Stomach (tissue), 9 donors: Measurements from ENCODE around the gene ZSWIM3. TPM values are rescaled to one million over a fixed set of nuclear protein-coding genes. Genes with fewer than 3 reads are reported as not detected.

Experiments used
- DNase-seq, 2 donors: peaks; one replicate each; pipeline versions ENCODE4 v3.0.0 to v3.0.0-alpha.2; 2013 to 2019
- H3K27ac ChIP-seq, 5 donors: fragments of 200-600 bp in 4 of 5; sonication (generic) in 4 of 5; one replicate each; pipeline ENCODE4 v1.5.1; 2013 to 2019; ENCODE audit warnings: mild to moderate bottlenecking in 1 of 5, moderate library complexity in 1 of 5
- H3K27me3 ChIP-seq, 3 donors: fragments of 200-600 bp; sonication (generic); one replicate each; pipeline ENCODE4 v1.5.1; 2017 to 2019; ENCODE audit warnings: mixed run types in 1 of 3
- H3K36me3 ChIP-seq, 4 donors: fragments of 200-600 bp; sonication (generic); 1 replicate in 3 of 4; 2 replicates in 1 of 4; pipeline ENCODE4 v1.5.1; 2016 to 2019
- H3K4me1 ChIP-seq, 4 donors: fragments of 200-600 bp; sonication (generic); one replicate each; pipeline ENCODE4 v1.5.1; 2016 to 2019
- H3K4me3 ChIP-seq, 4 donors: fragments of 200-600 bp; sonication (generic) in 3 of 4; one replicate each; pipeline ENCODE4 v1.5.1; 2016 to 2019; ENCODE audit warnings: mild to moderate bottlenecking in 1 of 4
- H3K9me3 ChIP-seq, 4 donors: fragments of 200-600 bp; sonication (generic); one replicate each; pipeline ENCODE4 v1.5.1; 2016 to 2019
- CTCF ChIP-seq, 7 experiments: fragments of 450-650 bp in 4 of 7; fragments of 200-600 bp in 3 of 7; sonication (generic) in 3 of 7; IDR thresholded peaks; one replicate each; pipeline ENCODE4 v1.5.1; 2016 to 2019; ENCODE audit warnings: antibody characterized with exemption in 7 of 7, control low read depth in 2 of 7, mild to moderate bottlenecking in 1 of 7
- EP300 ChIP-seq: sonication (generic); formaldehyde crosslinking; IDR thresholded peaks from one replicate; pipeline ENCODE4 v1.6.1; 2017; ENCODE audit warnings: antibody characterized with exemption
- POLR2A ChIP-seq, 4 donors: fragments of 450-650 bp; IDR thresholded peaks; one replicate each; pipeline ENCODE4 v1.6.1; 2016; ENCODE audit warnings: antibody characterized with exemption in 4 of 4, control low read depth in 2 of 4, mild to moderate bottlenecking in 1 of 4, moderate library complexity in 1 of 4
- POLR2AphosphoS5 ChIP-seq, 3 donors: sonication (generic); formaldehyde crosslinking; IDR thresholded peaks; one replicate each; pipeline ENCODE4 v1.6.1; 2016; ENCODE audit warnings: antibody characterized with exemption in 3 of 3
- WGBS, 5 donors: extraction: QIAGEN DNeasy Blood & Tissue Kit in 3 of 5; methylation state at CpG; one replicate each; pipeline versions ENCODE4 v1.1.5 to v1.1.7; 2013 to 2018; 5-methylcytosine and 5-hydroxymethylcytosine counted together
- intact Hi-C: fragments of 100-400 bp; cut with DNase I; formaldehyde crosslinking; loops from one replicate; pipeline ENCODE4 v1.15.1; 2023; ENCODE audit warnings: low total_unique reads
- polyA plus RNA-seq, 3 donors: library from polyadenylated mRNA; stranded (reverse); fragments of 200-250 nt; gene quantifications; one replicate each; pipeline ENCODE4 v1.2.3, GENCODE V29; 2013
- total RNA-seq, 5 donors: library from RNA; depleted of rRNA; stranded (reverse); fragments of >200 nt; gene quantifications; one replicate each; pipeline versions ENCODE4 v1.1.0 to v1.2.3, GENCODE V29; 2014 to 2016
- donor health status: healthy with polysubstance abuse.
- donor health status: Bipolar disorder and iron deficiency.
- donor health status: healthy.

Gene ZSWIM3
- total and polyA plus RNA-seq, 8 donors, result 0.87 to 2.3 (median 1.8) TPM; not detected in 1

GRCh38 chr20:45822857-45823256 is 34.6 kb upstream of the ZSWIM3 start:
- Histone ChIP-seq H3K36me3 (no peaks in the 10 kb centered on the region), H3K9me3 (no peaks in the 10 kb centered on the region), H3K27ac (no peak overlapping the region), H3K4me3 (peak overlapping the region in 2 of 4 donors; percentile 7 to 29), H3K27me3 (peaks cover 0 to 37% (median 22%) of the 10 kb centered on the region in 3 donors), H3K4me1 (peaks cover 17 to 48% (median 29%) of the 10 kb centered on the region in 4 donors)
- DNase-seq, result peak; percentile 54 to 82
- TF ChIP-seq CTCF (IDR thresholded peaks at IDR 0.05) (no peak), POLR2A (IDR thresholded peaks at IDR 0.05) (no peak), POLR2AphosphoS5 (IDR thresholded peaks at IDR 0.05) (no peak), EP300 (no peak)
- intact Hi-C loops, result no loop called here
- WGBS, 5 donors, result 5 to 13% (median 6%) methylated on average over 6 to 24 of the region's 24 CpGs

- H3K27ac ChIP-seq, result no peak overlapping the region
- no peaks in the 10 kb centered on the region for H3K9me3 ChIP-seq
- peak overlapping the region; percentile 23 to 39 (median 27) for H3K4me3 ChIP-seq
- DNase-seq, result peak; percentile 62 to 77
- intact Hi-C loops, result no loop called here
- H3K4me1 ChIP-seq, result peaks cover 17 to 45% (median 29%) of the 10 kb centered on the region in 4 donors
- H3K27me3 ChIP-seq, result peaks cover 0 to 37% (median 22%) of the 10 kb centered on the region in 3 donors
- TF ChIP-seq POLR2A (IDR thresholded peaks at IDR 0.05) (no peak), CTCF (IDR thresholded peaks at IDR 0.05) (peak in 4 of 7 experiments; percentile 12 to 47 (median 26)), EP300 (no peak), POLR2AphosphoS5 (IDR thresholded peaks at IDR 0.05) (peak in 1 of 3 donors; percentile 29)
- H3K36me3 ChIP-seq, result no peaks in the 10 kb centered on the region
- 14 to 21% (median 17%) methylated on average over 34 to 57 of the region's 57 CpGs for WGBS, 5 donors
Measured at GRCh38 chr20:45823949-45824835, 33.2 kb upstream of the ZSWIM3 start.

- Histone ChIP-seq H3K36me3 (no peaks in the 10 kb centered on the region), H3K4me1 (peaks cover 17 to 45% (median 29%) of the 10 kb centered on the region in 4 donors), H3K4me3 (no peak overlapping the region), H3K27ac (peak overlapping the region in 4 of 5 donors; percentile 24 to 75 (median 50)), H3K9me3 (no peaks in the 10 kb centered on the region), H3K27me3 (peaks cover 0 to 34% (median 22%) of the 10 kb centered on the region in 3 donors)
- no peak for TF ChIP-seq POLR2AphosphoS5 (IDR thresholded peaks at IDR 0.05)
- no peak for TF ChIP-seq EP300
- TF ChIP-seq CTCF (IDR thresholded peaks at IDR 0.05), result no peak
- no peak for TF ChIP-seq POLR2A (IDR thresholded peaks at IDR 0.05)
- intact Hi-C loops, result no loop called here
- DNase-seq, result peak in 1 of 2 donors; percentile 46
- WGBS, 5 donors, result 56 to 80% (median 68%) methylated on average over 6 of the region's 6 CpGs
Measured at GRCh38 chr20:45826381-45827019, 30.9 kb upstream of the ZSWIM3 start.

GRCh38 chr20:45827030-45827652 is 30.3 kb upstream of the ZSWIM3 start, which contains the start of gene TNNC2:
Gene TNNC2, minus strand, starts transcription at chr20:45827312. Its CDS starts 64 bp downstream, at chr20:45827248.
- intact Hi-C loops, result no loop called here
- 80 to 88% (median 85%) methylated on average over 8 of the region's 8 CpGs for WGBS, 5 donors
- TF ChIP-seq CTCF (IDR thresholded peaks at IDR 0.05) (no peak), EP300 (no peak), POLR2A (IDR thresholded peaks at IDR 0.05) (no peak), POLR2AphosphoS5 (IDR thresholded peaks at IDR 0.05) (no peak)

More at GRCh38 chr20:45827030-45827652, 30.3 kb upstream of the ZSWIM3 start, which contains the start of gene TNNC2:
- Histone ChIP-seq H3K4me3 (no peak within 1 kb of the TSS), H3K27ac (peak within 1 kb of the TSS in 4 of 5 donors; percentile 24 to 75 (median 52)), H3K27me3 (peaks cover 0 to 28% (median 22%) of the 10 kb centered on the region in 3 donors), H3K36me3 (no peaks in the 10 kb centered on the region), H3K4me1 (peaks cover 17 to 47% (median 30%) of the 10 kb centered on the region in 4 donors), H3K9me3 (no peaks in the 10 kb centered on the region)
- DNase-seq, result no peak
